K562 (cell line): ENCODE results near the gene CALCB. TPM values are rescaled to one million over a fixed set of nuclear protein-coding genes. Genes with fewer than 3 reads are reported as not detected.

Experiments used
- ATAC-seq: fragments of 200-7000 bp; cut with Tn5 transposase; 3 replicates; pipeline ENCODE4 v1.9.1; 2020; ENCODE audit warnings: moderate library complexity
- BruUV-seq: library from RNA; stranded (reverse); fragments of 400-500 nt; replicated peaks from 2 replicates; lab custom pipeline; 2021; lab: Mats Ljungman, UMichigan
- CTCF ChIA-PET: fragments of 300-600 bp; formaldehyde crosslinking; extraction: SDS; loops from one replicate; lab custom pipeline; 2021; ENCODE audit warnings: low intra/inter-chr PET ratio; lab: Yijun Ruan, JAX
- POLR2A ChIA-PET: fragments of 300-600, 350-650 bp; sonication (Branson Sonifier 250); formaldehyde crosslinking; extraction: SDS; loops from one replicate; lab custom pipeline; 2021; ENCODE audit warnings: antibody characterized with exemption, inconsistent platforms; lab: Yijun Ruan, JAX
- DNase-seq, 4 experiments: peaks; one replicate each; pipeline versions ENCODE4 v3.0.0 to v3.0.0-alpha.2; 2011 to 2018; ENCODE audit warnings: low spot score in 3 of 4, mixed read lengths in 3 of 4; ENCODE audit errors: extremely low read depth in 1 of 4
- FAIRE-seq: peaks from 2 replicates; lab custom pipeline; 2011; peaks lifted over from hg19 to GRCh38; lab: Jason Lieb, UNC
- H2AFZ ChIP-seq: 2 replicates; pipeline ENCODE4 v1.6.0; 2011; ENCODE audit warnings: low read depth, low read length, control low read depth, inconsistent platforms
- H3K27ac ChIP-seq: fragments of 200-600 bp; 3 replicates; pipeline ENCODE4 v1.8.0; 2011; ENCODE audit warnings: low read depth, mild to moderate bottlenecking, control low read depth, inconsistent platforms, low read length, moderate library complexity, mixed read lengths; ENCODE audit errors: extremely low read depth
- H3K27me3 ChIP-seq, 2 experiments: fragments of 300-600 bp in 1 of 2; 2 replicates in 1 of 2; 3 replicates in 1 of 2; pipeline versions ENCODE4 v1.6.0 to v1.8.0; 2011; ENCODE audit warnings: inconsistent platforms in 2 of 2, low read length in 2 of 2, mild to moderate bottlenecking in 1 of 2, mixed read lengths in 1 of 2, moderate library complexity in 1 of 2; ENCODE audit not compliant: control insufficient read depth in 2 of 2, insufficient read depth in 2 of 2
- H3K36me3 ChIP-seq: fragments of 300-600 bp; 3 replicates; pipeline ENCODE4 v1.8.0; 2011; ENCODE audit warnings: mild to moderate bottlenecking, low read length, inconsistent platforms; ENCODE audit not compliant: control insufficient read depth, insufficient read depth
- H3K4me1 ChIP-seq, 2 experiments: fragments of 200-600 bp in 1 of 2; replicated peaks in 1 of 2; 2 replicates in 1 of 2; 3 replicates in 1 of 2; pipeline versions ENCODE4 v1.5.1 to v1.8.0; 2011; ENCODE audit warnings: inconsistent platforms in 2 of 2, low read length in 2 of 2, mild to moderate bottlenecking in 1 of 2, mixed read lengths in 1 of 2, moderate library complexity in 1 of 2; ENCODE audit not compliant: control insufficient read depth in 2 of 2, insufficient read depth in 2 of 2
- H3K4me2 ChIP-seq: 2 replicates; pipeline ENCODE4 v1.6.1; 2011; ENCODE audit warnings: low read length, control low read depth, inconsistent platforms, mixed read lengths; ENCODE audit not compliant: insufficient read depth
- H3K4me3 ChIP-seq: fragments of 200-600 bp; sonication (generic), shearing (Covaris generic); 2 replicates; pipeline ENCODE4 v1.5.1; 2016; ENCODE audit warnings: control low read depth, inconsistent platforms
- H3K79me2 ChIP-seq: fragments of 200-600 bp; 3 replicates; pipeline ENCODE4 v1.8.0; 2011; ENCODE audit warnings: low read length, inconsistent platforms; ENCODE audit not compliant: control insufficient read depth, insufficient read depth
- H3K9ac ChIP-seq, 2 experiments: 2 replicates each; pipeline versions ENCODE4 v1.6.0 to v1.6.1; 2011; ENCODE audit warnings: low read depth in 2 of 2, low read length in 2 of 2, control low read depth in 1 of 2, inconsistent platforms in 1 of 2, mild to moderate bottlenecking in 1 of 2, mixed read lengths in 1 of 2; ENCODE audit not compliant: insufficient read depth in 1 of 2
- H3K9me1 ChIP-seq: one replicate; pipeline ENCODE4 v1.6.0; 2011; ENCODE audit warnings: inconsistent platforms, mild to moderate bottlenecking, low read length, moderate library complexity; ENCODE audit not compliant: control insufficient read depth, insufficient read depth
- H3K9me3 ChIP-seq: replicated peaks from 2 replicates; pipeline ENCODE4 v1.5.1; 2011; ENCODE audit warnings: low read depth, low read length, inconsistent platforms; ENCODE audit not compliant: control insufficient read depth, insufficient read depth
- H4K20me1 ChIP-seq: replicated peaks from 2 replicates; pipeline ENCODE4 v1.6.1; 2011; ENCODE audit warnings: low read length, inconsistent platforms, mixed read lengths; ENCODE audit not compliant: control insufficient read depth, insufficient read depth
- BDP1 ChIP-seq: IDR thresholded peaks from 3 replicates; pipeline ENCODE4 v1.6.1; 2011; ENCODE audit not compliant: insufficient read length, insufficient read depth
- GATAD2B ChIP-seq: fragments of 450-650 bp; IDR thresholded peaks from 2 replicates; pipeline ENCODE4 v1.6.1; 2017; ENCODE audit warnings: mild to moderate bottlenecking, borderline replicate concordance
- HNRNPL ChIP-seq: fragments of 200-400 bp; formaldehyde crosslinking; IDR thresholded peaks from 2 replicates; pipeline ENCODE4 v1.6.1; 2017; ENCODE audit warnings: low read depth, mild to moderate bottlenecking, low read length
- MCM2 ChIP-seq: fragments of 450-650 bp; IDR thresholded peaks from 2 replicates; pipeline ENCODE4 v1.6.1; 2017; ENCODE audit warnings: low read depth, mild to moderate bottlenecking
- MIER1 ChIP-seq: fragments of 450-650 bp; IDR thresholded peaks from 2 replicates; pipeline ENCODE4 v1.6.1; 2016; ENCODE audit warnings: antibody characterized with exemption, mild to moderate bottlenecking, low read depth
- RBM14 ChIP-seq: fragments of 200-400 bp; formaldehyde crosslinking; IDR thresholded peaks from 2 replicates; pipeline ENCODE4 v1.6.1; 2018; ENCODE audit warnings: low read depth, mild to moderate bottlenecking, low read length, moderate library complexity, borderline replicate concordance; ENCODE audit not compliant: insufficient read depth
- RFX5 ChIP-seq: IDR thresholded peaks from 2 replicates; pipeline ENCODE4 v1.6.1; 2011; ENCODE audit warnings: low read depth, mild to moderate bottlenecking, improper control_type of control experiment, low read length
- ZNF140 ChIP-seq: fragments of 250-450 bp; sonication (Bioruptor Pico); IDR thresholded peaks from 2 replicates; pipeline ENCODE4 v1.8.0; 2021; ENCODE audit warnings: moderate library complexity, mild to moderate bottlenecking, inconsistent platforms
- WGBS: fragments of 100-300 bp; shearing (Covaris generic); methylation state at CpG from one replicate; pipeline ENCODE4 v1.1.6; 2016; ENCODE audit warnings: low coverage, mixed read lengths; ENCODE audit not compliant: insufficient coverage; ENCODE audit errors: missing lambda C conversion rate; 5-methylcytosine and 5-hydroxymethylcytosine counted together
- in situ Hi-C: fragments of 300-500 bp; cut with MboI; formaldehyde crosslinking; loops from 4 replicates; pipeline ENCODE4 v1.15.0; 2018; ENCODE audit warnings: inconsistent platforms, mixed read lengths
- intact Hi-C: fragments of 100-400 bp; cut with micrococcal nuclease; formaldehyde crosslinking; loops from 2 replicates; pipeline ENCODE4 v1.14.2; 2022
- polyA plus RNA-seq, 8 experiments: library from polyadenylated mRNA; depleted of rRNA in 4 of 8; stranded (reverse) in 5 of 8; unstranded in 3 of 8; fragments of >200 nt; fragmentation: Nextera tagmentation in 2 of 8; fragmentation: Illumina TruSeq in 1 of 8; extraction: Ambion mirVana in 2 of 8; extraction: Trizol in 1 of 8; gene quantifications; 2 replicates each; pipeline versions ENCODE4 v1.2.1 to v1.2.3, GENCODE V29; 2011 to 2014; ENCODE audit warnings: inconsistent platforms in 1 of 8, missing spikeins in 1 of 8
- total RNA-seq, 7 experiments: library from RNA; depleted of rRNA in 6 of 7; stranded (reverse); fragments of >200 nt in 6 of 7; fragmentation: Illumina TruSeq in 2 of 7; extraction: Trizol in 2 of 7; gene quantifications; 2 replicates each; pipeline versions ENCODE4 v1.2.1 to v1.2.3, GENCODE V29; 2011 to 2021; ENCODE audit warnings: low replicate concordance in 1 of 7

CALCB gene
- total and polyA plus RNA-seq, 9 of the 15 experiments (the other 6 are each of a cell fraction or from before 2014, with no cell fraction given): not detected

- H3K79me2 ChIP-seq: no peaks in the 10 kb centered on the region
- no peak for FAIRE-seq
- peaks cover 3 to 31% of the 10 kb centered on the region in 2 experiments; a peak in 4 of 5 replicates for H3K27me3 ChIP-seq
- POLR2A ChIA-PET: no interaction called here
- no peak overlapping the region for H3K9ac ChIP-seq
- ATAC-seq: no peak
- no peak overlapping the region for H2AFZ ChIP-seq
- TF ChIP-seq ZNF140 (no peak), MCM2 (no peak), RFX5 (no peak), BDP1 (no peak), HNRNPL (no peak), MIER1 (no peak), RBM14 (no peak), GATAD2B (no peak)
- no peaks in the 10 kb centered on the region for H3K9me1 ChIP-seq
- in situ Hi-C loops (no loop called here), intact Hi-C loops (loop anchor here (10.0 kb wide), 1 partner anchor 278 kb away; no protein-coding TSS in a partner anchor)
- no peaks in the 10 kb centered on the region for H4K20me1 ChIP-seq
- DNase-seq: no peak
- no peaks in the 10 kb centered on the region for H3K9me3 ChIP-seq
- H3K27ac ChIP-seq: no peak overlapping the region
- H3K4me2 ChIP-seq: no peak overlapping the region
- WGBS: 7% methylated on average over 20 of the region's 23 CpGs
- CTCF ChIA-PET: no interaction called here
- H3K4me3 ChIP-seq: no peak overlapping the region
- H3K4me1 ChIP-seq: peaks cover 0 to 11% of the 10 kb centered on the region in 2 experiments; a peak in 2 of 5 replicates
- no peaks in the 10 kb centered on the region for H3K36me3 ChIP-seq
- BruUV-seq: no TSS peak
These were observed 746 bp upstream of the CALCB start for GRCh38 chr11:15072551-15073143.
